ENCODE results near the gene NUDT1.

The NUDT1 gene

GRCh38 chr7:2241580-2242540 lies at the start of gene NUDT1, which contains the start of gene MRM2:
TSS of gene NUDT1 (plus strand) at chr7:2242226. CDS start at chr7:2244575, 2,349 bp downstream.
TSS of gene MRM2 (minus strand) at chr7:2242205. CDS start at chr7:2242169, 36 bp downstream.
- peak; percentile 72 for DNase-seq

- DNase-seq: no peak
Measured at GRCh38 chr7:2192831-2193534, 49.0 kb upstream of the NUDT1 start.

DNA sequence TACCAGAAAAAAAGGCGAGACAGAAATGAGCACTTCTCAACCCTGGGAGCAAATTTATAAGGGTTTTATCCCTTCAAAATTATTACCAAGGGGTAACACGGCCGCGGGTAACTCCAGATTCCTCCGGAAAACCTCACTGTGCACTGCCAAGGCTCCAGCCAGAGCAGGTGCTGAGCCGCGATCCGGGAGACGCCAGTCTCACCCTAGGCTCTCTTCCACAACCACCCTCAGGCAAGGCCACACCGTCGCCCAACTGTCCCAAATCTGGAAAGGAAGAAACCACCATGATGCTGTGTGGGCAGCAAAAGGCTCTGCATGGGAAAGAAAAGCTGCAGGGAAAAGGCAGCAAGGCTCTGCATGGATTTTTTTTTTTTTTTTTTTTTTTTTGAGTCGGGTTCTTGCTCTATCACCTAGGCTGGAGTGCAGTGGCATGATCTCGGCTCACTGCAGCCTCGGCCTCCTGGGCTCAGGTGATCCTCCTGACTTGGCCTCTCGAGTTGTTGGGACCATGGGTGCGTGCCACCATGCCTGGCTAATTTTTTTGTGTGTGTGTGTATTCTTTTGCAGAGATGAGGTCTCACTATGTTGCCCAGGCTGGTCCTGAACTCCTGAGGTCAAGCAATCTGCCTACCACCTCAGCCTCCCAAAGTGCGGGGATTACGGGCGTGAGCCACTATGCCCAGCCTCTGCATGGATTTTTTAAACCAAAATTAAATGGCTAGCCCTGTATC lies 48.3 kb upstream of the NUDT1 start:
- DNase-seq: no peak

DNA sequence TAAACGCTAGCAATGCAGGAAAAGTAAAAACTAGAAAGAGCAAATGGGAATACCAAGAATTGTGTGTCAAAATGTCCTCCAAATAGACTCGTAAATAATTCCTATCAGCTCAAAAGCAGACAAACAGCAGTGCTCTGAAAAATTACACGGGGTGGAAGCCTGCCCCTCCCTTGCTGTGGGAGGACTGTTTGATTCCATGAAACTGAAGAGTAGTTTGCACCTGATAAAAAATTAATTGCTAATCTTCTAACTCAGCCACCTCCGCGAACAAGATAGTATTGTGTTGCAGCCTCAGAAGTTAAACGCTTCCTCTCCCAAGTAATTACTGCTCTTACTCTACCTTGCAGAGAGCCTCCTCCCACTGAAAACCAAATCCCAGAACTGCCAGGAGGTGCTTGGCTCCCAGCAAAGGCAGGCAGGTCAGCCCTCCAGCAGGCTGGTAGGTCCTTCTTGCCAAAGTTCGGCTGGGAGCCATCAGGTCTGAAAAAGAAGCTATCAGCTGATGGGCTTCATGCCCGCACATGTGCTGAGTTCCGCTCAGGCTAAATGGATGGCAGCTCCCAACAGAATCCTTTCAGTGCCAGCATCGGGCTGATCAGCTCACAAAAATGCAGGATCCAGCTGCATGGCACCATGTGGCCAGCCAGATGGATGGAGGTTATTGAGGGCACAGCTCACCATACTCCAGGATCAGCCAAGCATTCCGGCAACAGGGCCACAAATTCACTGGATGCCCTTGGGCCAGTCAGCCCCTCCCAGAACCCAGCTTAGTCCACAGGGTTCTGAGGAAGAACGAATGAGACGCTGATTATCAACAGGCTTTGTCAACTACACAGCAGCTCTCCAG lies 46.4 kb upstream of the NUDT1 start:
- DNase-seq: no peak

GRCh38 chr7:2196381-2197378 lies 45.3 kb upstream of the NUDT1 start:
- DNase-seq: no peak

- DNase-seq: no peak
Measured at GRCh38 chr7:2197436-2198155, 44.4 kb upstream of the NUDT1 start.

DNA sequence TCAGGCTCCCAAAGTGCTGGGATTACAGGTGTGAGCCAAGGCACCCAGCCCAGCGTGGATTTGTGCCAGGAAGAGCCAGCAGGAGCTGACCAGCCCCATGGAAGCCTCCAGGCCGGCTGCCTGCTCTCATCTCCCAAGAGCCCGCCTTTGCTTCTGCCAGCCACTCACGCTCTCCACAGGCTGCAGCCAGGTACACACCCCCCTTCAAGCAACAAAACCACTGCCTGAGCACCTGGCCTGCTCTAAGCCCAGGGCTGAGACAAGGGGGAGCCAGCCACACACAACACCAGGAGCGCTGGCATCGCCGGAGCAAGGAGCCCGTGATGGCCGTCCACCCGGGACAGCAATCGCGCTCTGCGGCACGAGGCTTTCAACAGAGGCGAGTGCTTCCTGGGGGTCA lies 43.8 kb upstream of the NUDT1 start:
- DNase-seq: no peak

- no peak for DNase-seq
Measured at GRCh38 chr7:2198760-2199159, 43.3 kb upstream of the NUDT1 start.

GRCh38 chr7:2199528-2199927 lies 42.5 kb upstream of the NUDT1 start:
- no peak for DNase-seq

GRCh38 chr7:2199956-2200583 lies 42.0 kb upstream of the NUDT1 start:
- no peak for DNase-seq

DNA sequence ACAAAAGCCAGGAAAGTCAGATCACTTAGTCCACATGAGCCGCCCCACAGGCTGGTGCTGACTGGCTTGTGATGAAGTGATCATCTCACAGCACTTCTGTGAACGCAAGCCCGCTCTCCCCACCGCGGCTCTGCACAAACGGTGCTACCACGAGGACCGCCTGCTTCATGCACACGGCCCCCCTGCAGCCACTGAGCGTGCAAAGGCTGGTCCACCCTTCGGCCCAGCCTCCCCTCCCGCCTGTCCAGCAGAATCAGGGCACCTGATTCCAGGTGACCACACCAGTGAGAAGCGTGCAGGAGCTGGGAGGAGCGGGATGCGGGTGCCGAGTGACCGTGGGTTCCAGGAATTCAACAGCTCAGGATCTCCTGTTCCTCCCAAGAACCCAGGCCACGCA lies 41.4 kb upstream of the NUDT1 start:
- DNase-seq: no peak

DNA sequence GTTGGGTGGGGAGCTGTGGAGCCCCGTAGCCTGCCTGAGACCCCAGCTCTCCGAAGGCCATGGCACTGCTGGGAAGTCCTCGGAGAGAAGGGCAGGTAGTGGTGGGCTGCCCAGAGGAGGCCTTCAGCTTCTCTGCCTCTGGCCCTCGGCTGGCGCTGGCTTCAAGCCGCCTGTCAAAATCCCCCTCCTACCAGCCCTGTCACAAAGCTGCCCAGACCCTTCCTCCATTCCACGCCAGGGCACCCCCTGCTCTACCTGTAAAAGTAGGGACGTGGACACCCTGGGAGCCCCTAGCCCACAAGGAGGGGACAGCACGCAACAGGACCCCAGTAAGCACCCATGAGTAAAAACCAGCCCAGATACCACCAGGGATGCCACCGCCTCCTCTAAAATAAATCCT lies 40.9 kb upstream of the NUDT1 start:
- no peak for DNase-seq

DNA sequence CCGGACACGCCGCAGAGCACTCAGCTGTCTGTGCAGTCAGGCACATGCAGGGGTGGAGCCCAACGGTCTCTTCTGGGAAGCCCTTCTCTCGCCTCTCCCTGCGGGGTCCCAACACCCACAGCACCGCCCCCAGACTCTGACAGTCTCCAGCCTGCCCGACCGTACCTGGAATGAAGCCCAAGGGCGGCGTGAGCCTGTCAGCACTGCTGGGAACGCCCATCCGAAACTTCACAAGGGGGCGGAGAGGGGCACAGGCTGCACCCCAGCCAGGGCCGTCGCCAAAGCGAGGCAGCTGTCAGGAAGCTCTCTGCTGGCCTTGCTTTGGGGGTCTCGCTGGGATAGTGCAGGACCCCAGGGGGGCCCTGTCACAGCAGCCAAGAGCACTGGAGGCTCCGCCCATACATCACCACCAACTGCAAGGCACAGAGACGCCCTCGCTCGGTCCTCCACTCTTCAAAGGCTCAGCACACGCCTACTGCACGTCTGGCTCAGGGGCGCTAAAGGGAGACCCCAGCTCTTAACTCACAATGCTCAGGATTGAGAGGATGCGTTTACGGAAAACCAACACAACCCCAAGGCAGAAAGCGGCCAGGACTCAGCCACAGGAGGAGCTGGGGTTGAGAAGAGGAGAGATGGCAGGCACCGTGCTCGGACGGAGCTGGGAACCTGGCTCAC lies 40.2 kb upstream of the NUDT1 start:
- DNase-seq: no peak

- peak; percentile 6 for DNase-seq
Measured at GRCh38 chr7:2202361-2202761, 39.7 kb upstream of the NUDT1 start.

DNA sequence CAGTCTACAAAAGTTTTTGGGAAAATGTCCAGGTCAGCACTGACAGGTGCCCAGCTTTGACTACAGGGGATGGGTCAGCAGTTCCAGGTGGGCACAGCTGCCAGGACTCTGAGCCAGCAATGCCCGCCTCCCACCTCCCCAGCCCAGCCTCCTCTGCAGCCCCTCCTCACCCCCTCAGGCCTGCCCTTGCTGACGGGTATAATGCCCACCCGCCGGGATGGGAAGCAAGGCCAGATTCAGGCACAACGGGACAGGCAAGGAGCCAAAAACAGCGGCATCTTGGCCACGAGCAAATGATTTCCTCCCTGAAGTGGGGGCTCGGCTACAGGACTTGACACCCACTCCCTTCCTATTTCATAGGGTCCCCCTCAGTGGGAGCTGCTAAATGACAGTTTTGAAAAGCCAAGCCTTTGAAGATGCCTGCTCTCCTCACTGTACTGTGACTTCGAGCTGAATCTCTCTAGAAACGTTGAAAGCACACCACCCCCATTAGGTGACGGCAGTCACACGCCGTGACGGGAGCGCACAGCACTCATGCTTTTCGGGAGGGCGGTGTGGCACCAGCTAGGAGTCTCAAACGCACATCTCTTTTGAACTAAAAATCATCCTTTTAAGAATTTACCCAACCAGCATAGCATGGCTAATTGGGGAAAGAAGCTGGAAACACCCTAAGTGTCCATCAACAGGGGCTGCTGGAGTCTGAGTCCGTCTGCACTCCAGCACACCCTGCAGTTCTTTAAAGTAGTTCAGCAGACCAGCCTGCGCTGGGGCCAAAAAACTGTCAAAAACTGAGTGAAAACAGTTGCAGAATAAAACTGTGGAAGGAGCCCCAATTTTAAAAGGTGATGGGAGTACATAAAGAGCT lies 38.9 kb upstream of the NUDT1 start:
- peak; percentile 11 for DNase-seq

DNA sequence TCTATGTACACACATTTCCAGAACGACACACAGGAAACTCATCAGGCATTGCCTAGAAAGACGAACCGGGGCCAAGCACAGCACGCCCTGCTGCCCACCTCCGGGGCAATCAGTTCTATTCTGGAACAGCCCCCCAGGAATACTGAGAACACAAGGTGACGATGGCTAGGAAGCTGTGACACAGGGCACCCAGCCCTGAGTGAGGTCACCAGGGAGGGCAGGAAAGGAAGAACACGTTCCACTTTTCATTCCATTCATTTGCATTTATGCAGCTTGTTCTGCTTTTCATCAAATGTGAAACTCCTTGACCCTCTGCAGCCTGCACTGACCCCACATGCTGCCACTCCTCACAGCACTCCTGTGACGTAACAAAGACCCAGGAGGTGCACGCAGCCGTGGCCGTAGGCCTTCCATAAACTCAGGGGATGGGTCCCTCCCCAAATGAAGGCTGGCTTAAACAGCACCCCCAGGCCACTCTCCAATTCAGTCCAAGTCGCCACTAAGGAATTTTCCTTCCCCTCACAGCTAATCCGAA lies 38.2 kb upstream of the NUDT1 start:
- DNase-seq: no peak

DNA sequence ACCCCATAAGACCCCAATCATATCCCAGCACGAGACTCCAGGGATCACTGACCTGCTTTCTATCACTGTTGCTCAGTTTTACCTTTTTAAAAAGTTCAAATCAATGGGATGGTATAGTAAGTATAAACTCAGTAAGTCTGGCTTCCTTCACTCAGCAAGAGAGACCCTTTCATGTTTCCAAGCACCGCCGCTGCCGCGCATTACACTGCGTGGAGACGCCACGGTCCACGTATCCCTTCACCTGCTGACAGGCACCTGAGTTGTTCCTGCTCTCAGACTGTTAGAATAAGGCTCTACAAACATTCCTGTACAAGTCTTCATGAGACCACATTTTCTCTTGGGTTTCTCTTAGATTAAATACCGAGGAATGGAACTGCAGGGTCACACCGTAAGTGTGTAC lies 37.6 kb upstream of the NUDT1 start:
- DNase-seq: peak; percentile 6

Data from activated CD8-positive, alpha-beta memory T cell treated with anti-CD3 and anti-CD28 coated beads, Interleukin-2, amount 50 U/mL, for 4 hours (primary cell).